Measurements from ENCODE around the gene LZTR1. TPM values are rescaled to one million over a fixed set of nuclear protein-coding genes. Genes with fewer than 3 reads are reported as not detected.

The LZTR1 gene
- total and polyA plus RNA-seq, 2 experiments from 2014 or later = 9.2 to 39.9 TPM

- Histone ChIP-seq H3K9me2 (ENCODE audit: insufficient read depth) (no peaks in the 10 kb centered on the region), H4K20me1 (replicated peaks; ENCODE audit: insufficient read depth) (no peaks in the 10 kb centered on the region), H3K27me3 (ENCODE audit: insufficient read depth) (peaks cover 26% of the 10 kb centered on the region), H3K79me2 (replicated peaks; ENCODE audit: insufficient read depth) (no peaks in the 10 kb centered on the region), H3K4me2 (no peak overlapping the region), H3K4me1 (ENCODE audit: insufficient read depth) (peaks cover 3% of the 10 kb centered on the region; the same call in 1 of the 2 replicates), H3F3A (replicated peaks; ENCODE audit: low read depth) (no peaks in the 10 kb centered on the region), H3K36me3 (ENCODE audit: insufficient read depth) (no peaks in the 10 kb centered on the region), H2AFZ (no peak overlapping the region), H3K4me3 (no peak overlapping the region), H3K27ac (ENCODE audit: low read depth) (no peak overlapping the region)
- TF ChIP-seq CTCF (conservative IDR thresholded peaks at IDR 0.05; ENCODE audit: low read depth in 2 of 2) (no peak), ZNF331 (CRISPR knock-in tag; IDR thresholded peaks at IDR 0.05; ENCODE audit: low read depth) (no peak), REST (IDR thresholded peaks at IDR 0.05; ENCODE audit: unreplicated experiment) (no peak), NANOG (IDR thresholded peaks at IDR 0.05; ENCODE audit: borderline replicate concordance) (no peak), ZNF114 (CRISPR knock-in tag; IDR thresholded peaks at IDR 0.05) (no peak), CREB1 (CRISPR knock-in tag; IDR thresholded peaks at IDR 0.05; ENCODE audit: low read depth) (no peak), ETS1 (IDR thresholded peaks at IDR 0.05) (no peak), STAT1 (IDR thresholded peaks at IDR 0.05; ENCODE audit: unreplicated experiment) (no peak)
- H3K4me3 Mint-ChIP-seq = no peak overlapping the region
- H3K27me3 Mint-ChIP-seq (ENCODE audit: insufficient read depth, low read depth, poor library complexity) = peaks cover 34% of the 10 kb centered on the region
- ATAC-seq = no peak
- peaks cover 8% of the 10 kb centered on the region for H3K4me1 Mint-ChIP-seq
- H3K27ac Mint-ChIP-seq = no peak overlapping the region
- H3K9me3 Mint-ChIP-seq = no peaks in the 10 kb centered on the region; the same call in 2 of the 3 replicates
- no peak for DNase-seq (ENCODE audit: low spot score)
- H3K36me3 Mint-ChIP-seq (ENCODE audit: low read depth) = no peaks in the 10 kb centered on the region
These were observed 47.9 kb downstream of the LZTR1 start for GRCh38 chr22:21030032-21030431.
